IMR-90 (cell line): ENCODE measurements around the gene GRM8. TPM values are rescaled to one million over a fixed set of nuclear protein-coding genes. Genes with fewer than 3 reads are reported as not detected.

Source experiments
- ATAC-seq: fragments of 200-7000 bp; cut with Tn5 transposase; 2 replicates; pipeline ENCODE4 v1.9.1; 2020; ENCODE audit warnings: low read depth, mild to moderate bottlenecking, moderate library complexity
- BruUV-seq: library from RNA; stranded (reverse); fragments of 400-500 nt; replicated peaks from 2 replicates; lab custom pipeline; 2021; lab: Mats Ljungman, UMichigan
- CTCF ChIA-PET: fragments of 300-600 bp; formaldehyde crosslinking; extraction: SDS; loops from one replicate; lab custom pipeline; 2021; ENCODE audit warnings: antibody characterized with exemption; lab: Yijun Ruan, JAX
- POLR2A ChIA-PET: fragments of 300-600 bp; sonication (Branson Sonifier 250); formaldehyde crosslinking; loops from one replicate; lab custom pipeline; 2022; ENCODE audit warnings: antibody characterized with exemption; ENCODE audit not compliant: unreplicated experiment; lab: Charles Lee
- DNase-seq: peaks from one replicate; pipeline ENCODE4 v3.0.0; 2013
- H2AFZ ChIP-seq: replicated peaks from 2 replicates; pipeline ENCODE3; 2013; ENCODE audit warnings: low read length, mild to moderate bottlenecking; ENCODE audit not compliant: poor library complexity
- H2AK5ac ChIP-seq: 2 replicates; pipeline ENCODE4 v1.6.1; 2013; ENCODE audit warnings: low read depth, low read length, inconsistent platforms
- H2AK9ac ChIP-seq: replicated peaks from 2 replicates; pipeline ENCODE3; 2013; ENCODE audit warnings: mild to moderate bottlenecking, low read depth, low read length, moderate library complexity; ENCODE audit not compliant: poor library complexity
- H2BK120ac ChIP-seq: 2 replicates; pipeline ENCODE4 v1.6.1; 2013; ENCODE audit warnings: low read depth, low read length, inconsistent platforms
- H2BK15ac ChIP-seq: 3 replicates; pipeline ENCODE4 v1.6.1; 2013; ENCODE audit warnings: low read depth, low read length, inconsistent platforms
- H2BK20ac ChIP-seq: 2 replicates; pipeline ENCODE4 v1.6.1; 2013; ENCODE audit warnings: low read depth, mild to moderate bottlenecking, inconsistent platforms, low read length, moderate library complexity
- H2BK5ac ChIP-seq: 2 replicates; pipeline ENCODE4 v1.6.1; 2013; ENCODE audit warnings: mild to moderate bottlenecking, low read depth, low read length, inconsistent platforms; ENCODE audit not compliant: poor library complexity, severe bottlenecking
- H3K14ac ChIP-seq: replicated peaks from 2 replicates; pipeline ENCODE4 v1.6.1; 2013; ENCODE audit warnings: low read depth, low read length, inconsistent platforms
- H3K18ac ChIP-seq: 2 replicates; pipeline ENCODE4 v1.6.1; 2013; ENCODE audit warnings: low read depth, low read length, control low read depth
- H3K23ac ChIP-seq: 2 replicates; pipeline ENCODE4 v1.6.1; 2013; ENCODE audit warnings: low read depth, low read length, inconsistent platforms
- H3K27ac ChIP-seq: 2 replicates; pipeline ENCODE4 v1.5.1; 2013; ENCODE audit warnings: mild to moderate bottlenecking, control low read depth, low read length; ENCODE audit not compliant: insufficient read depth
- H3K27me3 ChIP-seq: 2 replicates; pipeline ENCODE4 v1.6.1; 2013; ENCODE audit warnings: low read length; ENCODE audit not compliant: control insufficient read depth, insufficient read depth
- H3K36me3 ChIP-seq: 2 replicates; pipeline ENCODE4 v1.6.1; 2013; ENCODE audit warnings: low read length, mixed read lengths; ENCODE audit not compliant: control insufficient read depth, insufficient read depth
- H3K4ac ChIP-seq: 2 replicates; pipeline ENCODE4 v1.6.1; 2013; ENCODE audit warnings: low read depth, low read length, inconsistent platforms
- H3K4me1 ChIP-seq: 2 replicates; pipeline ENCODE4 v1.6.1; 2013; ENCODE audit warnings: low read length, mixed read lengths; ENCODE audit not compliant: control insufficient read depth, insufficient read depth
- H3K4me2 ChIP-seq: 2 replicates; pipeline ENCODE4 v1.6.1; 2013; ENCODE audit warnings: low read depth, mild to moderate bottlenecking, control low read depth, low read length, moderate library complexity
- H3K4me3 ChIP-seq: 2 replicates; pipeline ENCODE4 v1.5.1; 2013; ENCODE audit warnings: low read depth, mild to moderate bottlenecking, control low read depth, low read length, moderate library complexity; ENCODE audit not compliant: insufficient read depth
- H3K56ac ChIP-seq: 2 replicates; pipeline ENCODE4 v1.6.1; 2013; ENCODE audit warnings: low read length, inconsistent platforms; ENCODE audit not compliant: insufficient read depth; ENCODE audit errors: extremely low read depth
- H3K79me1 ChIP-seq, 2 experiments: 2 replicates each; pipeline ENCODE4 v1.6.1; 2013; ENCODE audit warnings: low read length in 2 of 2, inconsistent platforms in 1 of 2, low read depth in 1 of 2
- H3K9ac ChIP-seq: 2 replicates; pipeline ENCODE4 v1.6.1; 2013; ENCODE audit warnings: low read depth, low read length, control low read depth
- H3K9me1 ChIP-seq: 2 replicates; pipeline ENCODE4 v1.6.1; 2013; ENCODE audit warnings: low read length, inconsistent platforms; ENCODE audit not compliant: insufficient read depth
- H3K9me3 ChIP-seq: 2 replicates; pipeline ENCODE4 v1.6.1; 2013; ENCODE audit warnings: low read length; ENCODE audit not compliant: control insufficient read depth, insufficient read depth
- H4K20me1 ChIP-seq: 2 replicates; pipeline ENCODE4 v1.6.1; 2013; ENCODE audit warnings: low read length, inconsistent platforms; ENCODE audit not compliant: insufficient read depth
- H4K5ac ChIP-seq: 2 replicates; pipeline ENCODE4 v1.6.1; 2013; ENCODE audit warnings: mild to moderate bottlenecking, low read depth, low read length, control low read depth
- H4K8ac ChIP-seq, 2 experiments: 2 replicates each; pipeline ENCODE4 v1.6.1; 2013; ENCODE audit warnings: low read depth in 2 of 2, low read length in 2 of 2, control low read depth in 1 of 2, inconsistent platforms in 1 of 2
- H4K91ac ChIP-seq: 2 replicates; pipeline ENCODE4 v1.6.1; 2013; ENCODE audit warnings: low read depth, low read length, inconsistent platforms; ENCODE audit not compliant: insufficient read depth
- CEBPB ChIP-seq: IDR thresholded peaks from 2 replicates; pipeline ENCODE4 v1.6.1; 2012; ENCODE audit warnings: low read depth, low read length, improper control_type of control experiment
- CHD1 ChIP-seq: IDR thresholded peaks from 2 replicates; pipeline ENCODE4 v1.6.1; 2012; ENCODE audit warnings: low read depth, low read length, improper control_type of control experiment
- FOS ChIP-seq: fragments of 150-350 bp; IDR thresholded peaks from 2 replicates; pipeline ENCODE4 v1.6.1; 2016; ENCODE audit warnings: low read depth, low read length
- MAFK ChIP-seq: IDR thresholded peaks from 2 replicates; pipeline ENCODE4 v1.6.1; 2012; ENCODE audit warnings: low read depth, low read length, improper control_type of control experiment
- MAZ ChIP-seq: IDR thresholded peaks from 2 replicates; pipeline ENCODE4 v1.6.1; 2012; ENCODE audit warnings: low read depth, mild to moderate bottlenecking, low read length, improper control_type of control experiment, moderate library complexity, borderline replicate concordance
- MXI1 ChIP-seq: IDR thresholded peaks from 2 replicates; pipeline ENCODE4 v1.6.1; 2012; ENCODE audit warnings: low read depth, mild to moderate bottlenecking, low read length, moderate library complexity, borderline replicate concordance
- NFE2L2 ChIP-seq: fragments of 150-350 bp; IDR thresholded peaks from 2 replicates; pipeline ENCODE4 v1.6.1; 2016; ENCODE audit warnings: low read depth, mild to moderate bottlenecking, low read length
- POLR2A ChIP-seq: IDR thresholded peaks from 2 replicates; pipeline ENCODE4 v1.6.1; 2012; ENCODE audit warnings: mild to moderate bottlenecking, low read depth, low read length
- RAD21 ChIP-seq: IDR thresholded peaks from 2 replicates; pipeline ENCODE4 v1.6.1; 2012; ENCODE audit warnings: low read length, improper control_type of control experiment
- RCOR1 ChIP-seq: IDR thresholded peaks from 2 replicates; pipeline ENCODE4 v1.6.1; 2012; ENCODE audit warnings: mild to moderate bottlenecking, low read length, improper control_type of control experiment; ENCODE audit not compliant: insufficient replicate concordance
- RFX5 ChIP-seq: IDR thresholded peaks from 2 replicates; pipeline ENCODE4 v1.8.0; 2012; ENCODE audit warnings: low read depth, mild to moderate bottlenecking, low read length, moderate library complexity
- SMC3 ChIP-seq: fragments of 150-350 bp; IDR thresholded peaks from 2 replicates; pipeline ENCODE4 v1.6.1; 2016; ENCODE audit warnings: low read depth, mild to moderate bottlenecking, antibody characterized with exemption, low read length, moderate library complexity
- WGBS, 2 experiments: methylation state at CpG; one replicate each; pipeline versions ENCODE4 v1.1.5 to v1.1.7; 2013; ENCODE audit warnings: missing lambda C conversion rate in 2 of 2; ENCODE audit not compliant: insufficient read length in 1 of 2; ENCODE audit errors: extremely low coverage in 2 of 2; 5-methylcytosine and 5-hydroxymethylcytosine counted together
- dilution Hi-C: fragments of 300-500 bp; cut with HindIII; formaldehyde crosslinking; loops from one replicate; pipeline ENCODE4 v1.14.3; 2018; ENCODE audit warnings: low sequenced_read_pairs; ENCODE audit not compliant: unreplicated experiment
- in situ Hi-C: fragments of 300-500 bp; cut with MboI; formaldehyde crosslinking; loops from 3 replicates; pipeline ENCODE4 v1.14.3; 2019; ENCODE audit warnings: low sequenced_read_pairs, inconsistent platforms, mixed read lengths
- intact Hi-C: fragments of 100-400 bp; cut with micrococcal nuclease; formaldehyde crosslinking; loops from 2 replicates; pipeline ENCODE4 v1.10.0; 2022
- polyA plus RNA-seq, 3 experiments: library from polyadenylated mRNA; depleted of rRNA; stranded (reverse); fragments of >200 nt; gene quantifications; 2 replicates each; pipeline ENCODE4 v1.2.3, GENCODE V29; 2012; ENCODE audit warnings: low replicate concordance in 1 of 3
- total RNA-seq: library from RNA; depleted of rRNA; stranded (reverse); fragments of >200 nt; gene quantifications from 2 replicates; pipeline ENCODE4 v1.2.3, GENCODE V29; 2012
- TF ChIP-seq, protein P1 (sequence below): fragments of 150-350 bp; IDR thresholded peaks from 2 replicates; pipeline ENCODE4 v1.6.1; 2016; ENCODE audit warnings: low read depth, mild to moderate bottlenecking, low read length, moderate library complexity, borderline replicate concordance
- TF ChIP-seq, protein P2 (sequence below): conservative IDR thresholded peaks from 2 replicates; pipeline ENCODE4 v1.5.1; 2012; ENCODE audit warnings: mild to moderate bottlenecking, low read depth, low read length, improper control_type of control experiment

GRM8 gene
- total and polyA plus RNA-seq, 2 of the 4 experiments (the other 2 are of a cell fraction): not detected

GRCh38 chr7:126499481-126499880 is 753.3 kb downstream of the GRM8 start:
- in situ Hi-C loops: no loop called here
- ATAC-seq: no peak
- Histone ChIP-seq H4K20me1 (no peaks in the 10 kb centered on the region), H3K4me2 (no peak overlapping the region), H2BK20ac (no peak overlapping the region), H3K9me1 (no peaks in the 10 kb centered on the region), H3K27me3 (no peaks in the 10 kb centered on the region), H4K5ac (no peak overlapping the region), H3K23ac (no peak overlapping the region), H3K14ac (no peak overlapping the region), H3K9me3 (peaks cover 4% of the 10 kb centered on the region; the same call in 1 of the 2 replicates), H3K4me3 (no peak overlapping the region), H2BK15ac (no peak overlapping the region), H3K9ac (no peak overlapping the region), H3K56ac (no peak overlapping the region), H2AK5ac (no peak overlapping the region), H3K79me1 (no peaks in the 10 kb centered on the region), H3K4ac (no peak overlapping the region), H2AK9ac (no peak overlapping the region), H3K18ac (no peak overlapping the region), H3K27ac (no peak overlapping the region), H3K36me3 (no peaks in the 10 kb centered on the region), H2AFZ (no peak overlapping the region), H3K4me1 (no peaks in the 10 kb centered on the region), H2BK5ac (no peak overlapping the region), H4K91ac (no peak overlapping the region), H4K8ac (no peak overlapping the region), H2BK120ac (no peak overlapping the region)
- 100% methylated on average over 1 of the region's 5 CpGs; no CpG with 5 or more reads in 1 of the 2 experiments for WGBS, 2 experiments
- intact Hi-C loops: no loop called here
- no TSS peak for BruUV-seq
- no peak for DNase-seq
- dilution Hi-C loops: no loop called here
- ChIA-PET POLR2A (no interaction called here), CTCF (interaction anchor here (0.8 kb wide), 1 partner anchor 9 kb away, joined by 3 read pairs; no protein-coding TSS in a partner anchor)
- no peak for TF ChIP-seq MAZ
- TF ChIP-seq RCOR1: no peak
- no peak for TF ChIP-seq RFX5
- no peak for TF ChIP-seq SMC3
- no peak for TF ChIP-seq CHD1
- no peak for TF ChIP-seq NFE2L2
- TF ChIP-seq MAFK: no peak
- TF ChIP-seq FOS: no peak
- TF ChIP-seq POLR2A: no peak
- TF ChIP-seq, protein P1, sequence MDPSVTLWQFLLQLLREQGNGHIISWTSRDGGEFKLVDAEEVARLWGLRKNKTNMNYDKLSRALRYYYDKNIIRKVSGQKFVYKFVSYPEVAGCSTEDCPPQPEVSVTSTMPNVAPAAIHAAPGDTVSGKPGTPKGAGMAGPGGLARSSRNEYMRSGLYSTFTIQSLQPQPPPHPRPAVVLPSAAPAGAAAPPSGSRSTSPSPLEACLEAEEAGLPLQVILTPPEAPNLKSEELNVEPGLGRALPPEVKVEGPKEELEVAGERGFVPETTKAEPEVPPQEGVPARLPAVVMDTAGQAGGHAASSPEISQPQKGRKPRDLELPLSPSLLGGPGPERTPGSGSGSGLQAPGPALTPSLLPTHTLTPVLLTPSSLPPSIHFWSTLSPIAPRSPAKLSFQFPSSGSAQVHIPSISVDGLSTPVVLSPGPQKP: no peak
- TF ChIP-seq MXI1: no peak
- TF ChIP-seq, protein P2, sequence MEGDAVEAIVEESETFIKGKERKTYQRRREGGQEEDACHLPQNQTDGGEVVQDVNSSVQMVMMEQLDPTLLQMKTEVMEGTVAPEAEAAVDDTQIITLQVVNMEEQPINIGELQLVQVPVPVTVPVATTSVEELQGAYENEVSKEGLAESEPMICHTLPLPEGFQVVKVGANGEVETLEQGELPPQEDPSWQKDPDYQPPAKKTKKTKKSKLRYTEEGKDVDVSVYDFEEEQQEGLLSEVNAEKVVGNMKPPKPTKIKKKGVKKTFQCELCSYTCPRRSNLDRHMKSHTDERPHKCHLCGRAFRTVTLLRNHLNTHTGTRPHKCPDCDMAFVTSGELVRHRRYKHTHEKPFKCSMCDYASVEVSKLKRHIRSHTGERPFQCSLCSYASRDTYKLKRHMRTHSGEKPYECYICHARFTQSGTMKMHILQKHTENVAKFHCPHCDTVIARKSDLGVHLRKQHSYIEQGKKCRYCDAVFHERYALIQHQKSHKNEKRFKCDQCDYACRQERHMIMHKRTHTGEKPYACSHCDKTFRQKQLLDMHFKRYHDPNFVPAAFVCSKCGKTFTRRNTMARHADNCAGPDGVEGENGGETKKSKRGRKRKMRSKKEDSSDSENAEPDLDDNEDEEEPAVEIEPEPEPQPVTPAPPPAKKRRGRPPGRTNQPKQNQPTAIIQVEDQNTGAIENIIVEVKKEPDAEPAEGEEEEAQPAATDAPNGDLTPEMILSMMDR: no peak
- no peak for TF ChIP-seq RAD21
- TF ChIP-seq CEBPB: no peak
